Left lung (tissue), 14 donors: ENCODE data around the gene TADA2B. TPM values are rescaled to one million over a fixed set of nuclear protein-coding genes. Genes with fewer than 3 reads are reported as not detected.

Source experiments
- ATAC-seq: fragments of 200-7000 bp; cut with Tn5 transposase; one replicate; pipeline ENCODE4 v1.9.1; 2020; ENCODE audit warnings: moderate library complexity
- DNase-seq, 4 donors: peaks; one replicate each; pipeline ENCODE4 v3.0.0-alpha.2; 2013 to 2020
- H3K27ac ChIP-seq, 2 donors: fragments of 200-600 bp; sonication (generic) in 1 of 2; one replicate each; pipeline versions ENCODE4 v1.5.0 to v1.8.0; 2020 to 2021
- H3K27me3 ChIP-seq, 2 donors: fragments of 200-600 bp; sonication (generic) in 1 of 2; one replicate each; pipeline versions ENCODE4 v1.5.0 to v1.8.0; 2020 to 2021
- H3K36me3 ChIP-seq, 2 donors: fragments of 200-600 bp; sonication (generic) in 1 of 2; one replicate each; pipeline versions ENCODE4 v1.5.0 to v1.8.0; 2020 to 2021
- H3K4me1 ChIP-seq, 2 donors: fragments of 200-600 bp; one replicate each; pipeline ENCODE4 v1.8.0; 2021
- H3K4me3 ChIP-seq, 2 donors: fragments of 200-600 bp; sonication (generic) in 1 of 2; one replicate each; pipeline versions ENCODE4 v1.5.0 to v1.8.0; 2020 to 2021; ENCODE audit warnings: mild to moderate bottlenecking in 1 of 2
- H3K9me3 ChIP-seq, 2 donors: fragments of 200-600 bp; sonication (generic) in 1 of 2; one replicate each; pipeline versions ENCODE4 v1.5.0 to v1.8.0; 2020 to 2021
- CTCF ChIP-seq, 2 donors: fragments of 200-600 bp; sonication (generic) in 1 of 2; IDR thresholded peaks; one replicate each; pipeline versions ENCODE4 v1.5.0 to v1.8.0; 2021; ENCODE audit warnings: antibody characterized with exemption in 2 of 2
- intact Hi-C, 2 donors: fragments of 100-400 bp; cut with DNase I; formaldehyde crosslinking; loops; one replicate each; pipeline versions ENCODE4 v1.11.2 to v1.14.2; 2022
- long read RNA-seq, 12 donors: library from polyadenylated mRNA in 2 of 12; unstranded in 2 of 12; transcript quantifications; one replicate each; pipeline ENCODE4 v2.0.0 and lab custom pipeline, GENCODE V29; 2019 to 2026
- polyA plus RNA-seq, 6 donors: library from polyadenylated mRNA; unstranded; fragments of 120-200 nt; gene quantifications; one replicate each; pipeline ENCODE4 v1.2.1, GENCODE V29; 2013; ENCODE audit not compliant: insufficient read length in 6 of 6
- total RNA-seq, 2 donors: library from RNA; stranded (reverse); fragmentation: NEBNext Ultra II Directional; extraction: Animal tissue kit (Norgen Biotek cat#: 25700); gene quantifications; one replicate each; pipeline ENCODE4 v1.2.1, GENCODE V29; 2021
- donor health status: DM: no; HTN: yes; CAD: no.
- donor health status: DM: no; HTN: no; CAD: no.

TADA2B gene
- 10 to 100 TPM; 19.4 to 20.1 TPM for total RNA-seq
- 10 to 100 TPM; 12.9 to 19.6 (median 15.5) TPM for polyA plus RNA-seq
- long read RNA-seq, donor 1, full-length matches to known transcripts = 24 of 24 reads
- long read RNA-seq, donor 1, partial matches to known transcripts = 0 of 24 reads
- long read RNA-seq, donor 1, other reads (novel, unspliced or antisense) = 0 of 24 reads
- long read RNA-seq, donor 2, full-length matches to known transcripts = 18 of 18 reads
- long read RNA-seq, donor 2, partial matches to known transcripts = 0 of 18 reads
- long read RNA-seq, donor 2, other reads (novel, unspliced or antisense) = 0 of 18 reads
- long read RNA-seq, donor 3, full-length matches to known transcripts = 13 of 13 reads
- long read RNA-seq, donor 3, partial matches to known transcripts = 0 of 13 reads
- long read RNA-seq, donor 3, other reads (novel, unspliced or antisense) = 0 of 13 reads
- long read RNA-seq, donor 4, partial matches to known transcripts = 0 of 1 reads
- long read RNA-seq, donor 4, other reads (novel, unspliced or antisense) = 0 of 1 reads
- long read RNA-seq, donor 5, full-length matches to known transcripts = 23 of 23 reads
- long read RNA-seq, donor 5, partial matches to known transcripts = 0 of 23 reads
- long read RNA-seq, donor 5, other reads (novel, unspliced or antisense) = 0 of 23 reads
- long read RNA-seq, donor 6, full-length matches to known transcripts = 4 of 4 reads
- long read RNA-seq, donor 6, partial matches to known transcripts = 0 of 4 reads
- long read RNA-seq, donor 6, other reads (novel, unspliced or antisense) = 0 of 4 reads
- long read RNA-seq, donor 7, full-length matches to known transcripts = 3 of 3 reads
- long read RNA-seq, donor 7, partial matches to known transcripts = 0 of 3 reads
- long read RNA-seq, donor 7, other reads (novel, unspliced or antisense) = 0 of 3 reads
- long read RNA-seq, donor 8, full-length matches to known transcripts = 21 of 21 reads
- long read RNA-seq, donor 8, partial matches to known transcripts = 0 of 21 reads
- long read RNA-seq, donor 8, other reads (novel, unspliced or antisense) = 0 of 21 reads
- long read RNA-seq, donor 9, full-length matches to known transcripts = 2 of 2 reads
- long read RNA-seq, donor 9, partial matches to known transcripts = 0 of 2 reads
- long read RNA-seq, donor 9, other reads (novel, unspliced or antisense) = 0 of 2 reads
- long read RNA-seq, donor 10 = 0 reads
- long read RNA-seq, donor 11, full-length matches to known transcripts = 28 of 28 reads
- long read RNA-seq, donor 11, partial matches to known transcripts = 0 of 28 reads
- long read RNA-seq, donor 11, other reads (novel, unspliced or antisense) = 0 of 28 reads
- long read RNA-seq, donor 12, full-length matches to known transcripts = 17 of 17 reads
- long read RNA-seq, donor 12, partial matches to known transcripts = 0 of 17 reads
- long read RNA-seq, donor 12, other reads (novel, unspliced or antisense) = 0 of 17 reads

GRCh38 chr4:7043284-7044136, at the start of gene TADA2B:
TSS of gene TADA2B (plus strand) at chr4:7043372. CDS start at chr4:7043580, 208 bp downstream.
- DNase-seq = peak; percentile 26 to 91 (median 44)
- H3K36me3 ChIP-seq = peaks cover 0 to 6% of the 10 kb centered on the region in 2 donors
- intact Hi-C loops = no loop called here
- no peaks in the 10 kb centered on the region for H3K27me3 ChIP-seq
- H3K4me1 ChIP-seq = peaks cover 6 to 54% of the 10 kb centered on the region in 2 donors
- H3K9me3 ChIP-seq = no peaks in the 10 kb centered on the region
- peak; percentile 6 for ATAC-seq
- H3K27ac ChIP-seq = peak within 1 kb of the TSS; percentile 72 to 93
- peak within 1 kb of the TSS; percentile 94 to 95 for H3K4me3 ChIP-seq
- TF ChIP-seq CTCF (IDR thresholded peaks at IDR 0.05) = no peak

- ATAC-seq (no peak), DNase-seq (no peak)
- Histone ChIP-seq H3K9me3 (no peaks in the 10 kb centered on the region), H3K27ac (no peak overlapping the region), H3K36me3 (peaks cover 0 to 81% of the 10 kb centered on the region in 2 donors), H3K4me3 (no peak overlapping the region), H3K27me3 (no peaks in the 10 kb centered on the region), H3K4me1 (peaks cover 0 to 30% of the 10 kb centered on the region in 2 donors)
- TF ChIP-seq CTCF (IDR thresholded peaks at IDR 0.05) = no peak
- intact Hi-C loops = loop anchor here in 1 of 2 donors (10.0 kb wide), 1 partner anchor 92 kb away; the partner anchor contains the start of gene TBC1D14
Observed at GRCh38 chr4:6996481-6996880, 46.7 kb upstream of the TADA2B start.

- H3K36me3 ChIP-seq = peaks cover 0 to 100% of the 10 kb centered on the region in 2 donors
- TF ChIP-seq CTCF (IDR thresholded peaks at IDR 0.05) = no peak
- ATAC-seq = peak; percentile 56
Observed at GRCh38 chr4:6999172-7000086, 43.7 kb upstream of the TADA2B start.

More at GRCh38 chr4:6999172-7000086, 43.7 kb upstream of the TADA2B start:
- no peak for DNase-seq
- no peak overlapping the region for H3K4me3 ChIP-seq
- no peaks in the 10 kb centered on the region for H3K9me3 ChIP-seq
- H3K27ac ChIP-seq = peak overlapping the region in 1 of 2 donors; percentile 2
- H3K4me1 ChIP-seq = peaks cover 0 to 14% of the 10 kb centered on the region in 2 donors
- no peaks in the 10 kb centered on the region for H3K27me3 ChIP-seq
- intact Hi-C loops = loop anchor here in 1 of 2 donors (10.0 kb wide), 1 partner anchor 95 kb away; the partner anchor contains the start of gene TBC1D14
